Duodenal mucosa (tissue), 2 donors: ENCODE data around the gene POLDIP3.
A peak's percentile ranks its signal among the peaks of the same experiment; 100 is the strongest.
"Not testable (repeated sequence)": the region's sequence is repeated elsewhere in the genome, so short reads cannot be mapped to it uniquely, and the experiment has no call there.

Source experiments
- H3K27ac ChIP-seq: one replicate; pipeline ENCODE4 v1.7.0; 2013; ENCODE audit warnings: low read depth, low read length
- H3K27me3 ChIP-seq, 2 donors: one replicate each; pipeline ENCODE4 v1.7.0; 2013; ENCODE audit warnings: low read length in 2 of 2, control low read depth in 1 of 2; ENCODE audit not compliant: insufficient read depth in 2 of 2, control insufficient read depth in 1 of 2
- H3K36me3 ChIP-seq, 2 donors: one replicate each; pipeline ENCODE4 v1.7.0; 2013; ENCODE audit warnings: low read length in 2 of 2, control low read depth in 1 of 2; ENCODE audit not compliant: insufficient read depth in 2 of 2, control insufficient read depth in 1 of 2
- H3K4me1 ChIP-seq, 2 donors: one replicate each; pipeline ENCODE4 v1.7.0; 2013; ENCODE audit warnings: low read length in 2 of 2, control low read depth in 1 of 2; ENCODE audit not compliant: insufficient read depth in 2 of 2, control insufficient read depth in 1 of 2
- H3K4me3 ChIP-seq, 2 donors: one replicate each; pipeline ENCODE4 v1.7.0; 2013; ENCODE audit warnings: low read length in 2 of 2, low read depth in 1 of 2
- H3K9ac ChIP-seq, 2 donors: one replicate each; pipeline ENCODE4 v1.7.0; 2013; ENCODE audit warnings: low read length in 2 of 2, low read depth in 1 of 2
- H3K9me3 ChIP-seq, 2 donors: one replicate each; pipeline ENCODE4 v1.7.0; 2013; ENCODE audit warnings: low read length in 2 of 2, control low read depth in 1 of 2; ENCODE audit not compliant: control insufficient read depth in 1 of 2

POLDIP3 gene

GRCh38 chr22:42619261-42620063 lies 4.8 kb upstream of the POLDIP3 start:
- H3K4me1 ChIP-seq, result peaks cover 24 to 30% of the 10 kb centered on the region in 2 donors
- no peaks in the 10 kb centered on the region for H3K9me3 ChIP-seq
- H3K27ac ChIP-seq, result no peak overlapping the region
- H3K4me3 ChIP-seq, result no peak overlapping the region
- H3K36me3 ChIP-seq, result peaks cover 8 to 46% of the 10 kb centered on the region in 2 donors
- H3K9ac ChIP-seq, result no peak overlapping the region
- H3K27me3 ChIP-seq, result no peaks in the 10 kb centered on the region

GRCh38 chr22:42617155-42617983 lies 2.7 kb upstream of the POLDIP3 start:
- peaks cover 8 to 27% of the 10 kb centered on the region in 2 donors for H3K36me3 ChIP-seq
- H3K4me3 ChIP-seq, result no peak overlapping the region
- no peak overlapping the region for H3K9ac ChIP-seq
- H3K4me1 ChIP-seq, result peaks cover 23 to 32% of the 10 kb centered on the region in 2 donors
- H3K27me3 ChIP-seq, result no peaks in the 10 kb centered on the region
- H3K27ac ChIP-seq, result peak overlapping the region; percentile 0
- no peaks in the 10 kb centered on the region for H3K9me3 ChIP-seq

GRCh38 chr22:42615860-42616175 lies 1.1 kb upstream of the POLDIP3 start:
- not testable (repeated sequence) for H3K27me3 ChIP-seq, H3K9me3 ChIP-seq
- Histone ChIP-seq H3K9ac (peak overlapping the region; percentile 85 to 94), H3K36me3 (peaks cover 12 to 26% of the 10 kb centered on the region in 2 donors), H3K4me3 (peak overlapping the region; percentile 56 to 88), H3K27ac (peak overlapping the region; percentile 92), H3K4me1 (peaks cover 30 to 39% of the 10 kb centered on the region in 2 donors)

GRCh38 chr22:42615092-42615859 lies 593 bp upstream of the POLDIP3 start:
- Histone ChIP-seq H3K27ac (peak overlapping the region; percentile 92), H3K9ac (peak overlapping the region; percentile 85 to 94), H3K9me3 (no peaks in the 10 kb centered on the region), H3K4me3 (peak overlapping the region; percentile 56 to 88), H3K36me3 (peaks cover 12 to 24% of the 10 kb centered on the region in 2 donors), H3K27me3 (no peaks in the 10 kb centered on the region), H3K4me1 (peaks cover 36 to 44% of the 10 kb centered on the region in 2 donors)

DNA sequence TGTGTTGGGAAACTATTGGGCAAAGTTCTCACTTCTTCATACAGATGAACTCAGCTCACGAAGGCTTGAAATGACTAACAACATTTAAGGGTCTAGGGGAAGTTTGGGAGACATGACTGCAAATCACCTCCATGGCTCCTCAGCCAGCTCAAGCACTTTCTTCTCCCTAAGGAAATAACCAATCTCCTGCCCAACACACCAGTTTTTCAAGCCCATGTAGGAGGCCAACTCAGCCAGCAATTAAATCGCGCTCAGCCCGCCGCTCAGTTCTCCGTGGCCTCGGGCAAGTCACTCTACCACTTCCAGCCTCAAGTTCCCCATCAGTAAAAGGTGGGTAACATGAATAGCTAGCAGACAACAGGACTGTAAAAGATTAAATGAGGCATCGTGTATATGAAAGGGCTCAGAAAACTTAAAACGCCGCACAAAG lies 796 bp downstream of the POLDIP3 start:
- Histone ChIP-seq H3K36me3 (peaks cover 4 to 15% of the 10 kb centered on the region in 2 donors), H3K27ac (peak overlapping the region; percentile 92), H3K4me1 (peaks cover 43 to 53% of the 10 kb centered on the region in 2 donors), H3K27me3 (no peaks in the 10 kb centered on the region), H3K9ac (peak overlapping the region; percentile 85 to 94), H3K9me3 (no peaks in the 10 kb centered on the region), H3K4me3 (peak overlapping the region; percentile 85 to 88)

DNA sequence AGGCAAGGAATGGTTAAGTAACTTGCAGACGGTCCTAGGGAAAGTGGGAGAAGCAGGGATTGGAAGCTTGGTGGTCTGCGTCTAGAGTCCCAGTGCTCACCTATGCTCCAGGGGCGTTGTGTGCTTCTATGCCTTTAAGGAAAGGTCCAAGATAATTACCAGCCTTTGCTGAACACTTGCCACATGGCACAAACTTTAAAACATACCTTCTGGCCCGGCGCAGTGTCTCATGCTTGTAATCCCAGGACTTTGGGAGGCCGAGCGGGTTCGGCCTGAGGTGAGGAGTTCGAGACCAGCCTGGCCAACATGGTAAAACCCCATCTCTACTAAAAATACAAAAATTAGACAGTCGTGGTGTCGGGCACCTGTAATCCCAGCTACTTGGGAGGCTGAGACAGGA lies 2.3 kb downstream of the POLDIP3 start:
- no peak overlapping the region for H3K27ac ChIP-seq
- H3K27me3 ChIP-seq, result no peaks in the 10 kb centered on the region
- no peaks in the 10 kb centered on the region for H3K9me3 ChIP-seq
- peaks cover 47 to 53% of the 10 kb centered on the region in 2 donors for H3K4me1 ChIP-seq
- peak overlapping the region in 1 of 2 donors; percentile 88 for H3K4me3 ChIP-seq
- peak overlapping the region in 1 of 2 donors; percentile 85 for H3K9ac ChIP-seq
- peaks cover 9 to 19% of the 10 kb centered on the region in 2 donors for H3K36me3 ChIP-seq

DNA sequence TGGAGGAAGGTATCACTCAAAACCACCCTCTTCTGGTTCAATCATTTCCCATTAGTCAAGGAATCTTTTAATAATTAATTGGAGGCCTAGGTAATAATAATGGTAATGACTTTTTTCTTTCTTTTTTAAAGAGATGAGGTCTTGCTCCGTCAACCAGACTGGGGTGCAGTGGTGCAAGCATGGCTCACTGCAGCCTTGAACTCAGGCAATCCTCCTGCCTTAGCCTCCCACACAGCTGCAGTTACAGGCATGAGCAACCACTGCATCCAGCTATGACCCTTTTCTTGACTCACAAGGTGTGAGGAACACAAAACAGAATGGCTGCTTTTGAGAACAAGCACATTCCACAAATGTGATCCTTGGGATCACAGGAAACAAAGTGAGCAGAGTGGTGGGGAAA lies 3.6 kb downstream of the POLDIP3 start:
- Histone ChIP-seq H3K27me3 (no peaks in the 10 kb centered on the region), H3K27ac (no peak overlapping the region), H3K36me3 (peaks cover 9 to 26% of the 10 kb centered on the region in 2 donors), H3K9ac (no peak overlapping the region), H3K4me1 (peaks cover 44 to 48% of the 10 kb centered on the region in 2 donors), H3K4me3 (no peak overlapping the region), H3K9me3 (no peaks in the 10 kb centered on the region)

- no peaks in the 10 kb centered on the region for H3K27me3 ChIP-seq
- H3K9me3 ChIP-seq, result no peaks in the 10 kb centered on the region
- peaks cover 41 to 42% of the 10 kb centered on the region in 2 donors for H3K4me1 ChIP-seq
- H3K36me3 ChIP-seq, result peaks cover 9 to 31% of the 10 kb centered on the region in 2 donors
- peak overlapping the region; percentile 1 for H3K27ac ChIP-seq
- no peak overlapping the region for H3K4me3 ChIP-seq
- H3K9ac ChIP-seq, result no peak overlapping the region
Measured at GRCh38 chr22:42610186-42610585, 4.5 kb downstream of the POLDIP3 start.

- Histone ChIP-seq H3K4me3 (peak overlapping the region in 1 of 2 donors; percentile 10), H3K27ac (peak overlapping the region; percentile 0), H3K9ac (no peak overlapping the region), H3K9me3 (no peaks in the 10 kb centered on the region), H3K36me3 (peaks cover 9 to 42% of the 10 kb centered on the region in 2 donors), H3K27me3 (no peaks in the 10 kb centered on the region), H3K4me1 (peaks cover 49 to 53% of the 10 kb centered on the region in 2 donors)
Measured at GRCh38 chr22:42608823-42609361, 5.8 kb downstream of the POLDIP3 start.
